Muscle of leg (tissue), 11 donors: ENCODE data around the gene PUM1. TPM values are rescaled to one million over a fixed set of nuclear protein-coding genes. Genes with fewer than 3 reads are reported as not detected.

Experiments
- DNase-seq: peaks from one replicate; pipeline ENCODE4 v3.0.0; 2013
- H3K27ac ChIP-seq: one replicate; pipeline ENCODE4 v1.5.1; 2013; ENCODE audit warnings: mild to moderate bottlenecking, low read length, control low read depth
- H3K27me3 ChIP-seq: one replicate; pipeline ENCODE4 v1.6.1; 2013; ENCODE audit warnings: low read length; ENCODE audit not compliant: control insufficient read depth, insufficient read depth
- H3K36me3 ChIP-seq: one replicate; pipeline ENCODE4 v1.6.1; 2013; ENCODE audit warnings: low read length; ENCODE audit not compliant: control insufficient read depth, insufficient read depth
- H3K4me1 ChIP-seq: one replicate; pipeline ENCODE4 v1.6.1; 2013; ENCODE audit warnings: low read length; ENCODE audit not compliant: control insufficient read depth, insufficient read depth
- H3K4me3 ChIP-seq: one replicate; pipeline ENCODE4 v1.5.1; 2013; ENCODE audit warnings: low read length, control low read depth
- H3K9me3 ChIP-seq: replicated peaks from 2 replicates; pipeline ENCODE4 v1.6.1; 2013; ENCODE audit warnings: low read depth, low read length; ENCODE audit not compliant: control insufficient read depth
- WGBS: methylation state at CpG from one replicate; pipeline ENCODE4 v1.1.5; 2013; ENCODE audit warnings: missing lambda C conversion rate; ENCODE audit not compliant: insufficient coverage; 5-methylcytosine and 5-hydroxymethylcytosine counted together
- polyA plus RNA-seq, 8 donors: library from polyadenylated mRNA; unstranded; fragments of 120-200 nt; gene quantifications; one replicate each; pipeline versions ENCODE4 v1.2.1 to v1.2.3, GENCODE V29; 2013; ENCODE audit warnings: inconsistent platforms in 1 of 8, low replicate concordance in 1 of 8; ENCODE audit not compliant: insufficient read length in 8 of 8, insufficient read depth in 1 of 8
- total RNA-seq: library from RNA; stranded (reverse); fragments of 120-200 nt; gene quantifications from one replicate; pipeline ENCODE4 v1.2.4, GENCODE V29; 2013

The PUM1 gene
- total and polyA plus RNA-seq, 9 donors = 39.3 to 62.5 (median 54.7) TPM

- Histone ChIP-seq H3K27ac (no peak overlapping the region), H3K36me3 (no peaks in the 10 kb centered on the region), H3K9me3 (no peaks in the 10 kb centered on the region), H3K27me3 (no peaks in the 10 kb centered on the region), H3K4me1 (peaks cover 7% of the 10 kb centered on the region), H3K4me3 (no peak overlapping the region)
- DNase-seq = no peak
- WGBS = 60% methylated on average over 1 of the region's 12 CpGs
Measured at GRCh38 chr1:30916296-30916695, 149.2 kb downstream of the PUM1 start.

- Histone ChIP-seq H3K4me3 (no peak overlapping the region), H3K9me3 (no peaks in the 10 kb centered on the region), H3K27ac (no peak overlapping the region), H3K36me3 (no peaks in the 10 kb centered on the region), H3K4me1 (peaks cover 12% of the 10 kb centered on the region), H3K27me3 (no peaks in the 10 kb centered on the region)
- 89% methylated on average over 6 of the region's 13 CpGs for WGBS
- no peak for DNase-seq
Measured at GRCh38 chr1:30915491-30916230, 149.9 kb downstream of the PUM1 start.

- H3K36me3 ChIP-seq = no peaks in the 10 kb centered on the region
- no peaks in the 10 kb centered on the region for H3K27me3 ChIP-seq
- no peak for DNase-seq
- no peaks in the 10 kb centered on the region for H3K9me3 ChIP-seq
- no peak overlapping the region for H3K27ac ChIP-seq
- H3K4me1 ChIP-seq = peaks cover 12% of the 10 kb centered on the region
- no peak overlapping the region for H3K4me3 ChIP-seq
- WGBS = no CpG with 5 or more reads among the region's 4 CpGs
Measured at GRCh38 chr1:30914931-30915330, 150.6 kb downstream of the PUM1 start.

GRCh38 chr1:30914587-30914922 is 151.0 kb downstream of the PUM1 start:
- no peaks in the 10 kb centered on the region for H3K27me3 ChIP-seq
- no peak overlapping the region for H3K4me3 ChIP-seq
- H3K36me3 ChIP-seq = no peaks in the 10 kb centered on the region
- H3K4me1 ChIP-seq = peaks cover 12% of the 10 kb centered on the region
- 69% methylated on average over 2 of the region's 3 CpGs for WGBS
- no peak for DNase-seq
- no peak overlapping the region for H3K27ac ChIP-seq
- H3K9me3 ChIP-seq = no peaks in the 10 kb centered on the region

- Histone ChIP-seq H3K27me3 (peaks cover 3% of the 10 kb centered on the region), H3K4me3 (no peak overlapping the region), H3K27ac (no peak overlapping the region), H3K4me1 (peaks cover 13% of the 10 kb centered on the region), H3K36me3 (no peaks in the 10 kb centered on the region), H3K9me3 (no peaks in the 10 kb centered on the region)
- DNase-seq = peak; percentile 73
- WGBS = 76% methylated on average over 9 of the region's 10 CpGs
Measured at GRCh38 chr1:30912913-30913652, 152.4 kb downstream of the PUM1 start.

GRCh38 chr1:30912224-30912623 is 153.3 kb downstream of the PUM1 start:
- H3K4me3 ChIP-seq = no peak overlapping the region
- peaks cover 21% of the 10 kb centered on the region for H3K4me1 ChIP-seq
- H3K27ac ChIP-seq = no peak overlapping the region
- 91% methylated on average over 6 of the region's 6 CpGs for WGBS
- no peaks in the 10 kb centered on the region for H3K36me3 ChIP-seq
- H3K9me3 ChIP-seq = no peaks in the 10 kb centered on the region
- H3K27me3 ChIP-seq = peaks cover 7% of the 10 kb centered on the region
- no peak for DNase-seq

- H3K36me3 ChIP-seq = no peaks in the 10 kb centered on the region
- peak; percentile 90 for DNase-seq
- no peak overlapping the region for H3K27ac ChIP-seq
- H3K4me1 ChIP-seq = peaks cover 26% of the 10 kb centered on the region
- H3K4me3 ChIP-seq = no peak overlapping the region
- peaks cover 7% of the 10 kb centered on the region for H3K27me3 ChIP-seq
- no peaks in the 10 kb centered on the region for H3K9me3 ChIP-seq
- WGBS = 41% methylated on average over 8 of the region's 9 CpGs
Measured at GRCh38 chr1:30911059-30911954, 154.2 kb downstream of the PUM1 start.

GRCh38 chr1:30909365-30910068 is 156.0 kb downstream of the PUM1 start:
- Histone ChIP-seq H3K27me3 (peaks cover 7% of the 10 kb centered on the region), H3K9me3 (no peaks in the 10 kb centered on the region), H3K4me3 (peak overlapping the region; percentile 51), H3K36me3 (no peaks in the 10 kb centered on the region), H3K4me1 (peaks cover 26% of the 10 kb centered on the region), H3K27ac (no peak overlapping the region)
- no peak for DNase-seq
- 58% methylated on average over 6 of the region's 14 CpGs for WGBS

- H3K9me3 ChIP-seq = no peaks in the 10 kb centered on the region
- no peak within 1 kb of the TSS for H3K27ac ChIP-seq
- peaks cover 26% of the 10 kb centered on the region for H3K4me1 ChIP-seq
- no peaks in the 10 kb centered on the region for H3K36me3 ChIP-seq
- H3K27me3 ChIP-seq = peaks cover 7% of the 10 kb centered on the region
- H3K4me3 ChIP-seq = peak within 1 kb of the TSS; percentile 61
- WGBS = 1% methylated on average over 53 of the region's 68 CpGs
- peak; percentile 70 for DNase-seq
Measured at GRCh38 chr1:30908696-30909364, 156.7 kb downstream of the PUM1 start, which contains the start of gene SDC3. TSS of gene SDC3 (minus strand) at chr1:30908758. CDS start at chr1:30908586, 172 bp downstream.
